GM12878 (cell line): Measurements from ENCODE around the gene ANKRD40CL. TPM values are rescaled to one million over a fixed set of nuclear protein-coding genes. Genes with fewer than 3 reads are reported as not detected.

ENCODE experiments used
- CEBPB ChIP-seq, 2 experiments: fragments of 150-350 bp in 1 of 2; IDR thresholded peaks; 2 replicates each; pipeline ENCODE4 v1.6.1; 2012 to 2014; ENCODE audit warnings: low read depth in 2 of 2, low read length in 2 of 2, borderline replicate concordance in 1 of 2, inconsistent platforms in 1 of 2
- MXI1 ChIP-seq: fragments of 150-350 bp; IDR thresholded peaks from 2 replicates; pipeline ENCODE4 v1.6.1; 2011; ENCODE audit warnings: low read depth, mild to moderate bottlenecking, inconsistent platforms, low read length, improper control_type of control experiment
- NFXL1 ChIP-seq: fragments of 450-650 bp; IDR thresholded peaks from 2 replicates; pipeline ENCODE4 v1.6.1; 2017; ENCODE audit warnings: antibody characterized with exemption, mild to moderate bottlenecking, borderline replicate concordance
- NFYA ChIP-seq: IDR thresholded peaks from 2 replicates; pipeline ENCODE4 v1.6.1; 2011; ENCODE audit warnings: low read depth, mild to moderate bottlenecking, low read length, improper control_type of control experiment, borderline replicate concordance
- NR2C1 ChIP-seq: fragments of 450-650 bp; IDR thresholded peaks from 2 replicates; pipeline ENCODE4 v1.6.1; 2017; ENCODE audit warnings: antibody characterized with exemption, mild to moderate bottlenecking, moderate library complexity
- RCOR1 ChIP-seq: conservative IDR thresholded peaks from 2 replicates; pipeline ENCODE4 v1.6.1; 2012; ENCODE audit warnings: low read depth, low read length, improper control_type of control experiment
- SMARCA5 ChIP-seq: fragments of 450-650 bp; IDR thresholded peaks from 2 replicates; pipeline ENCODE4 v1.6.1; 2017; ENCODE audit warnings: mild to moderate bottlenecking
- ZNF687 ChIP-seq: fragments of 450-650 bp; IDR thresholded peaks from 2 replicates; pipeline ENCODE4 v1.6.1; 2017; ENCODE audit warnings: mild to moderate bottlenecking, moderate library complexity
- polyA plus RNA-seq, 11 experiments: library from polyadenylated mRNA; depleted of rRNA in 4 of 11; unstranded in 6 of 11; stranded (reverse) in 5 of 11; fragments of >200 nt; fragmentation: Nextera tagmentation in 4 of 11; fragmentation: Illumina TruSeq in 1 of 11; extraction: Ambion mirVana in 4 of 11; extraction: Trizol in 1 of 11; gene quantifications; 1 replicate in 1 of 11; 2 replicates in 10 of 11; pipeline versions ENCODE4 v1.2.1 to v1.2.3, GENCODE V29; 2011 to 2016; ENCODE audit warnings: inconsistent platforms in 2 of 11, missing spikeins in 2 of 11, low read depth in 1 of 11
- total RNA-seq, 4 experiments: library from RNA; depleted of rRNA in 3 of 4; stranded (reverse); fragments of >200 nt in 3 of 4; fragmentation: Illumina TruSeq in 1 of 4; extraction: Trizol in 1 of 4; gene quantifications; 2 replicates each; pipeline versions ENCODE4 v1.2.1 to v1.2.3, GENCODE V29; 2013 to 2021

ANKRD40CL gene
- total and polyA plus RNA-seq, 10 of the 15 experiments (the other 5 are each of a cell fraction or from before 2014, with no cell fraction given), result not detected

DNA sequence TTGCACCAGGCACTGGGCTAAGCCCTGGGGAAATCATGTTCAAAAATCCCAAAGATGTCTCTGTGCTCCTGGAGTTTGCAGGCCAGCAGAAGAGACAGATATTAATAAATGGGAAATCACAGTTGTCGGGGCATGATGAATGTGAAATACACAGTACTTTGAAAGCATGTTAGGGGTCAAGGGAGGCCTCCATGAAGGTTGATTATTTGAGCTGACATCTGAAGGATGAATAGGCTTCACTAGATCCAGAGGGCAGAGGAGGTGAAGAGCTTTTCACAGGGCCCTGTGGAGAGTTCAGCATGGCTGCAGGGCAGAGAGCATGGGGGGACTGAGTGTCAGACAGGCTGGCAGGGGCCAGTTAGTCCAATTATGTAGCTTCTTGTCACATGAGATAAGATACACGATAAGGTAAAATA, 2.6 kb downstream of the ANKRD40CL start (continued):
- TF ChIP-seq ZNF687 (no peak), RCOR1 (no peak), CEBPB (IDR thresholded peaks at IDR 0.05; ENCODE audit: borderline replicate concordance in 1 of 2, low read depth in 2 of 2, low read length in 2 of 2) (no peak), MXI1 (no peak), NFYA (no peak), NFXL1 (no peak), NR2C1 (no peak), SMARCA5 (no peak)
